GM19467 (cell line): Measurements from ENCODE around the gene SHMT2.
A peak's percentile ranks its signal among the peaks of the same experiment; 100 is the strongest.

Experiments
- ATAC-seq: cut with Tn5 transposase; IDR thresholded peaks from one replicate; pipeline ENCODE4 v1.9.1; 2021; ENCODE audit warnings: mild to moderate bottlenecking, moderate library complexity; ENCODE audit not compliant: unreplicated experiment

SHMT2 gene

GRCh38 chr12:57229634-57230380, at the start of gene SHMT2:
Gene SHMT2 (plus strand): TSS chr12:57229711. CDS start chr12:57229779, 68 bp downstream.
- peak; percentile 56 for ATAC-seq

GRCh38 chr12:57180321-57180989, 49.1 kb upstream of the SHMT2 start:
- ATAC-seq = no peak

- ATAC-seq = no peak
Observed at GRCh38 chr12:57181072-57181471, 48.4 kb upstream of the SHMT2 start.

GRCh38 chr12:57181561-57182155, 47.9 kb upstream of the SHMT2 start:
- ATAC-seq = no peak

GRCh38 chr12:57182918-57183575, 46.5 kb upstream of the SHMT2 start:
- peak; percentile 78 for ATAC-seq

- no peak for ATAC-seq
Observed at GRCh38 chr12:57183939-57184725, 45.4 kb upstream of the SHMT2 start.

- ATAC-seq = no peak
Observed at GRCh38 chr12:57185403-57185802, 44.1 kb upstream of the SHMT2 start.

GRCh38 chr12:57185906-57186508, 43.5 kb upstream of the SHMT2 start:
- ATAC-seq = no peak

GRCh38 chr12:57187222-57188089, 42.1 kb upstream of the SHMT2 start:
- no peak for ATAC-seq

- no peak for ATAC-seq
Observed at GRCh38 chr12:57188090-57188425, 41.5 kb upstream of the SHMT2 start.

GRCh38 chr12:57190037-57190436, 39.5 kb upstream of the SHMT2 start:
- ATAC-seq = no peak

GRCh38 chr12:57190821-57191220, 38.7 kb upstream of the SHMT2 start:
- no peak for ATAC-seq

- ATAC-seq = no peak
Observed at GRCh38 chr12:57191410-57191809, 38.1 kb upstream of the SHMT2 start.

- ATAC-seq = no peak
Observed at GRCh38 chr12:57192920-57193319, 36.6 kb upstream of the SHMT2 start.

GRCh38 chr12:57193706-57194245, 35.7 kb upstream of the SHMT2 start:
- no peak for ATAC-seq

GRCh38 chr12:57194253-57194652, 35.3 kb upstream of the SHMT2 start:
- ATAC-seq = no peak

GRCh38 chr12:57195186-57195585, 34.3 kb upstream of the SHMT2 start:
- no peak for ATAC-seq

- no peak for ATAC-seq
Observed at GRCh38 chr12:57195611-57196371, 33.7 kb upstream of the SHMT2 start.
